CD8-positive, alpha-beta memory T cell (primary cell): ENCODE data around the gene SRPK3. TPM values are rescaled to one million over a fixed set of nuclear protein-coding genes. Genes with fewer than 3 reads are reported as not detected.
"Not testable (repeated sequence)": the region's sequence is repeated elsewhere in the genome, so short reads cannot be mapped to it uniquely, and the experiment has no call there.

Source experiments
- CTCF ChIA-PET: fragments of 350-600 bp; sonication (Branson Sonifier 250); formaldehyde crosslinking; loops from one replicate; lab custom pipeline; 2021; ENCODE audit warnings: antibody characterized with exemption; lab: Charles Lee
- POLR2A ChIA-PET: fragments of 350-600 bp; sonication (Branson Sonifier 250); formaldehyde crosslinking; loops from one replicate; lab custom pipeline; 2021; ENCODE audit warnings: antibody characterized with exemption; lab: Charles Lee
- DNase-seq, 5 donors: peaks; one replicate each; pipeline versions ENCODE4 v3.0.0 to v3.0.0-alpha.2; 2020 to 2022; ENCODE audit warnings: mixed read lengths in 1 of 5
- H3K27ac ChIP-seq: one replicate; pipeline ENCODE4 v1.7.0; 2013; ENCODE audit warnings: low read depth, mild to moderate bottlenecking, low read length, moderate library complexity
- H3K27me3 ChIP-seq: 2 replicates; pipeline ENCODE4 v1.7.0; 2013; ENCODE audit warnings: low read length, mild to moderate bottlenecking; ENCODE audit not compliant: insufficient read depth, poor library complexity, severe bottlenecking
- H3K36me3 ChIP-seq: 2 replicates; pipeline ENCODE4 v1.7.0; 2013; ENCODE audit warnings: mild to moderate bottlenecking, low read length, moderate library complexity; ENCODE audit not compliant: insufficient read depth
- H3K4me1 ChIP-seq: 2 replicates; pipeline ENCODE4 v1.7.0; 2013; ENCODE audit warnings: mild to moderate bottlenecking, low read length, moderate library complexity; ENCODE audit not compliant: insufficient read depth
- H3K4me3 ChIP-seq: 2 replicates; pipeline ENCODE4 v1.7.0; 2013; ENCODE audit warnings: mild to moderate bottlenecking, low read length
- H3K9me3 ChIP-seq: 2 replicates; pipeline ENCODE4 v1.7.0; 2013; ENCODE audit warnings: mild to moderate bottlenecking, low read length
- H3K27ac Mint-ChIP-seq, 8 donors: one replicate each; pipeline ENCODE4 v1.8.0; 2020 to 2021; ENCODE audit warnings: mixed read lengths in 8 of 8, mild to moderate bottlenecking in 6 of 8, inconsistent platforms in 3 of 8, moderate library complexity in 3 of 8
- H3K27me3 Mint-ChIP-seq, 2 donors: one replicate each; pipeline ENCODE4 v1.8.0; 2020 to 2021; ENCODE audit warnings: mixed read lengths in 2 of 2, mild to moderate bottlenecking in 1 of 2, moderate library complexity in 1 of 2
- H3K36me3 Mint-ChIP-seq, 3 donors: one replicate each; pipeline ENCODE4 v1.8.0; 2020 to 2021; ENCODE audit warnings: mixed read lengths in 3 of 3, inconsistent platforms in 1 of 3, mild to moderate bottlenecking in 1 of 3
- H3K4me1 Mint-ChIP-seq, 3 donors: one replicate each; pipeline ENCODE4 v1.8.0; 2020 to 2021; ENCODE audit warnings: mixed read lengths in 3 of 3, inconsistent platforms in 1 of 3, mild to moderate bottlenecking in 1 of 3
- H3K4me3 Mint-ChIP-seq, 7 donors: one replicate each; pipeline ENCODE4 v1.8.0; 2020 to 2021; ENCODE audit warnings: mixed read lengths in 7 of 7, mild to moderate bottlenecking in 6 of 7, moderate library complexity in 4 of 7, inconsistent platforms in 2 of 7
- H3K9me3 Mint-ChIP-seq, 5 donors: one replicate each; pipeline ENCODE4 v1.8.0; 2020 to 2022; ENCODE audit warnings: mixed read lengths in 5 of 5, mild to moderate bottlenecking in 3 of 5, moderate library complexity in 2 of 5, inconsistent platforms in 1 of 5
- polyA plus RNA-seq: library from polyadenylated mRNA; unstranded; fragments of 300-500 nt; fragmentation: Illumina TruSeq; gene quantifications from one replicate; pipeline ENCODE4 v1.2.3, GENCODE V29; 2021
- total RNA-seq, 2 experiments: library from RNA; stranded (reverse); gene quantifications; one replicate each; pipeline ENCODE4 v1.2.3, GENCODE V29; 2021

The SRPK3 gene
- total and polyA plus RNA-seq, 3 experiments from 2014 or later: not detected

DNA sequence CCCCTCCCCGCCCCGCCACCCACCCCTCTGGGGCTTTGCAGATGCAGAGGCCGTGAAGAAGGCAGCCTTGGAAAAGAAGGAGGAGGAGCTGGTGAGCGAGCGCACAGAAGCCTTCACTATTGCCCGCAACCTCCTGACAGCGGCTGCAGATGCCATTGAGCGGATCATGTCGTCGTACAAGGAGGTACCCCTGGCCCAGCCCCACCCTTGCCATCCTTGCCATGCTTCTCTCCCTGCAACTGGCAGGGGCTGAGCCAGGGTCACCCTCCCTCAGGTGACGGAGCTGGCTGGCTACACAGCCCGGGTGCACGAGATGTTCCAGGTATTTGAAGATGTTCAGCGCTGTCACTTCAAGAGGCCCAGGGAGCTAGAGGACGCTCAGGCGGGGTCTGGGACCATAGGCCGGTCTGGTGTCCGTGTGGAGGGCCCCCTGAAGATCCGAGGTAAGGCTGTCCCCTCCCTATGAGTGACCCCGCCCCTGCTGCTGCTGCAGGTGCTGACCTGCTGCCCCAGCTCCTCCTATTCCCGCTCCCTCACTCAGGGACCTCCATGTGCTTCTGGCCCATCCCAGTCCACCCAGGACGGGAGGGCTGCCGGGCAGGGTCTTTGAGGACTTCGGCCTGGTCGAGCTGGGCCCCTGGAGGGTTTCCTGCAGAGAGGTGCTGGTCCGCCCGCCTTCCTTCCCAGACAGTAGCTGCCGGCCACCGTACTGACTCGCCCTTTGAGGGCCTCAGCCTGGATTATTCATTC is 44.6 kb upstream of the SRPK3 start:
- Mint-ChIP-seq H3K27ac (no peak overlapping the region), H3K9me3 (no peaks in the 10 kb centered on the region), H3K36me3 (peaks cover 3 to 12% (median 4%) of the 10 kb centered on the region in 3 donors), H3K27me3 (peaks cover 0 to 9% of the 10 kb centered on the region in 2 donors), H3K4me3 (no peak overlapping the region), H3K4me1 (peaks cover 24 to 30% (median 24%) of the 10 kb centered on the region in 3 donors)
- no peak for DNase-seq
- ChIA-PET CTCF (no interaction called here), POLR2A (no interaction called here)
- Histone ChIP-seq H3K27me3 (no peaks in the 10 kb centered on the region), H3K36me3 (no peaks in the 10 kb centered on the region), H3K9me3 (no peaks in the 10 kb centered on the region), H3K4me1 (peaks cover 15% of the 10 kb centered on the region), H3K27ac (no peak overlapping the region), H3K4me3 (no peak overlapping the region)

DNA sequence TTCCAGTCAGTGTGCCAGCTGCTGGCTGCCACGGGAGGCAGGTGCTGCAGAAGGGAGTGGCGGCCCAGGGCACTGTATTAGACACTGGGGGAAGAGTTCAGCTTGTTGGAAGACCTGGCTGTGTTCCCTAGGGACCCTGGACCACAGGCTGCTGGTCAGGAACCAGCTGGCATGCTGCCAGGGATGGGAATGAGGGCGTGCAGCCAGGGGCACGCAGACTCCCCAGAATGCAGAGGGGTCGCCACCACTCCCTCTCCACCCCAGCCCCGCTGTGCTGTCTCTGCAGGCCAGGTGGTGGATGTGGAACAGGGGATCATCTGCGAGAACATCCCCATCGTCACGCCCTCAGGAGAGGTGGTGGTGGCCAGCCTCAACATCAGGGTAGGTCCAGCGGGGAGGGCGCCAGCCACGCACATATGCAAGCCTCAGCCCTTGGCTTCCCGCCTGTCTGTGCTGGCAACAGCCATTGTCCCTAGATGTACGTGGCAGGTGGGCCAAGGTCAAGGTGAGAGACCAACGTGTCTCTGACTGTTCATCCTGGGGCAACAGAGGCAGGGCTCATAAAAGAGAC is 43.9 kb upstream of the SRPK3 start:
- ChIA-PET POLR2A (no interaction called here), CTCF (no interaction called here)
- no peak overlapping the region for H3K4me3 ChIP-seq

GRCh38 chrX:153738056-153738605 is 42.7 kb upstream of the SRPK3 start:
- no peaks in the 10 kb centered on the region for H3K36me3 ChIP-seq
- Mint-ChIP-seq H3K27ac (no peak overlapping the region), H3K36me3 (peaks cover 2 to 6% (median 4%) of the 10 kb centered on the region in 3 donors), H3K4me3 (no peak overlapping the region), H3K27me3 (peaks cover 0 to 17% of the 10 kb centered on the region in 2 donors), H3K4me1 (peaks cover 20 to 25% (median 22%) of the 10 kb centered on the region in 3 donors), H3K9me3 (no peaks in the 10 kb centered on the region)
- no peak for DNase-seq
- peaks cover 15% of the 10 kb centered on the region for H3K4me1 ChIP-seq
- H3K4me3 ChIP-seq: no peak overlapping the region
- H3K27me3 ChIP-seq: no peaks in the 10 kb centered on the region
- no peak overlapping the region for H3K27ac ChIP-seq
- ChIA-PET CTCF (no interaction called here), POLR2A (no interaction called here)
- no peaks in the 10 kb centered on the region for H3K9me3 ChIP-seq

More for the DNA sequence above, 43.9 kb upstream of the SRPK3 start:
- H3K9me3 Mint-ChIP-seq: no peaks in the 10 kb centered on the region
- H3K4me3 Mint-ChIP-seq: no peak overlapping the region
- H3K9me3 ChIP-seq: no peaks in the 10 kb centered on the region
- H3K27ac ChIP-seq: no peak overlapping the region
- peaks cover 0 to 13% of the 10 kb centered on the region in 2 donors for H3K27me3 Mint-ChIP-seq
- peaks cover 15% of the 10 kb centered on the region for H3K4me1 ChIP-seq
- peaks cover 20 to 25% (median 22%) of the 10 kb centered on the region in 3 donors for H3K4me1 Mint-ChIP-seq
- H3K27me3 ChIP-seq: no peaks in the 10 kb centered on the region
- peaks cover 2 to 6% (median 4%) of the 10 kb centered on the region in 3 donors for H3K36me3 Mint-ChIP-seq
- no peak for DNase-seq
- no peaks in the 10 kb centered on the region for H3K36me3 ChIP-seq
- no peak overlapping the region for H3K27ac Mint-ChIP-seq

DNA sequence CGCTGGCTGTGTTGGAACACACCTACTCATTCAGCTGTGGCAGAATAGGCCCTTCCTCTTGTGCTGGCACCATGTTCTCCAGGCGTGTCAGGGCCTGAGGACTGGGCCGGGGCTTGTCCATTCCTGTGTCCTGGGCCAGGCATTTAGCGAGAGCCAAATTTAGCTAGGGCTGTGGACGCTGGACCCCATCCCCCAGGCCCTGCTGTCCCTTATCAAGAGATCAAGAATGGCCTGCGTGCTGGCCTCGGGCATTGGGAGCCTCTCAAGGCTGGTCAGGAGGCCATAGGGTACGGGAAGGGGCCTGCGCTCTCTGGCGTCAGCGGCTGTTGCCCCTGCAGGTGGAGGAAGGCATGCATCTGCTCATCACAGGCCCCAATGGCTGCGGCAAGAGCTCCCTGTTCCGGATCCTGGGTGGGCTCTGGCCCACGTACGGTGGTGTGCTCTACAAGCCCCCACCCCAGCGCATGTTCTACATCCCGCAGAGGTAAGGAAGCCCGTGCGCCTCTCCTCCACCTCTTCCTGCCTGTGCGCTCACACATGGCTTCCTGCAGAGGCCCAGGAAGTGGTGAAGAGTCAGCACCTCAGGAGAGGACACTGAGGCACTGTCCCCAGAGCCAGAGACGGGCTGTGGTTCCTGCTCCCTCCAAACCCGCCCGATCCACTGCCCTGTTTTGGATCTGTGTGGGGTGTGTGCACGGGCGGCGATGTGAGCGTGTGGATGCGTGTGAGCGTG is 40.9 kb upstream of the SRPK3 start:
- Mint-ChIP-seq H3K27me3 (peaks cover 3 to 20% of the 10 kb centered on the region in 2 donors), H3K27ac (peak overlapping the region in 5 of 8 donors; percentile 23 to 81 (median 66)), H3K9me3 (no peaks in the 10 kb centered on the region), H3K4me1 (peaks cover 20 to 28% (median 20%) of the 10 kb centered on the region in 3 donors), H3K36me3 (peaks cover 2 to 6% (median 4%) of the 10 kb centered on the region in 3 donors), H3K4me3 (peak overlapping the region in 6 of 7 donors; percentile 36 to 85 (median 66))
- H3K4me3 ChIP-seq: no peak overlapping the region
- no peak for DNase-seq
- H3K27ac ChIP-seq: no peak overlapping the region
- H3K4me1 ChIP-seq: peaks cover 15% of the 10 kb centered on the region
- no peaks in the 10 kb centered on the region for H3K36me3 ChIP-seq
- no peaks in the 10 kb centered on the region for H3K27me3 ChIP-seq
- CTCF ChIA-PET: no interaction called here
- POLR2A ChIA-PET: no interaction called here
- no peaks in the 10 kb centered on the region for H3K9me3 ChIP-seq

DNA sequence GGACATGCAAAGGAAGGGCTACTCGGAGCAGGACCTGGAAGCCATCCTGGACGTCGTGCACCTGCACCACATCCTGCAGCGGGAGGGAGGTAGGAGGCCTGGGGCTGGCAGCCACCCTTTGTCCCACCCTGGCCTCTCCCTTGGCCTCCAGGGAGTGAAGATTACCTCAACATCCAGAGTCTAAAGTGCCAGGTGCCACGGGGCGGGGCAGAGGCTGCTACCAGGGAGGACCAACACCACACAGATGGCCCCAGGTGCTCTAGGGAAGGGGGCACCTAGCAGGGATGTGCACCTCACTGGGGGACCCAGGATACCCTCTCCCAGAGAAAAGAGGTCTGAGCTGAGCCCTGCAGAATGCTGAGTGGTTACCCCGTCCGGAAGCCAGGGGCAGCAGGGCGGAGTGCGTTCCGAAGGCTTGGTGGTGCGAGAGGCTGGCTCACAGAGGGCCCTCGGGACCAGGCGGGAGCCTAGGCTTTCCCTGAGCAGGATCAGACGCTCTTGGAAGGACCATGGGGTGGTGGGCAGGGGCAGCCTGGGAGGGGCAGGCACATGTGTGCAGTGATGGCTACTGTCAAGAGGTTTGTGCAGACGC is 40.1 kb upstream of the SRPK3 start:
- Histone ChIP-seq H3K27ac (no peak overlapping the region), H3K27me3 (no peaks in the 10 kb centered on the region), H3K4me1 (peaks cover 15% of the 10 kb centered on the region), H3K36me3 (no peaks in the 10 kb centered on the region), H3K4me3 (no peak overlapping the region), H3K9me3 (no peaks in the 10 kb centered on the region)
- CTCF ChIA-PET: no interaction called here
- peak overlapping the region in 6 of 8 donors; percentile 23 to 84 (median 64) for H3K27ac Mint-ChIP-seq
- no peaks in the 10 kb centered on the region for H3K9me3 Mint-ChIP-seq
- peaks cover 3 to 20% of the 10 kb centered on the region in 2 donors for H3K27me3 Mint-ChIP-seq
- peaks cover under 1 to 3% (median 2%) of the 10 kb centered on the region in 3 donors for H3K36me3 Mint-ChIP-seq
- no peak for DNase-seq
- POLR2A ChIA-PET: no interaction called here
- peaks cover 12 to 20% (median 13%) of the 10 kb centered on the region in 3 donors for H3K4me1 Mint-ChIP-seq
- H3K4me3 Mint-ChIP-seq: peak overlapping the region; percentile 50 to 85 (median 65)

DNA sequence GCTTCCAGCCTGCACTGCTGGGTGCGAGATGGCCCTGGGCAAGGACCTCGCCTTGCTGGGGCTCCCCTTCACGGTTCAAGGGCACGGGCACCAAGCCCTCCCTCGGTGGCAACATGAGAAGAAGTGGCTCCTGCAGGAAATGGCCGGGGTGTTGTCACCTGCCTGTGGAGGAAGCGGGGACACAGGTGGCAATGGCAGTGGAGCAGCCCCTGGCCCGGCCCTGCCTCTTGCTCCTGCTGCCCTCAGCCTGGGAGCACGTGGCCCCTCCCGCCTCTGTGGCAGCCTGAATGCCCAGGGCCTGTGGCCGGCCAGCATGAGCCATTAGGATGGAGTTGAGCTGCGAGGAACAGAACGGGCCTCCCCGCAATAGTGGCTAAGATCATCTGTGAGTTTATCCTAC is 39.4 kb upstream of the SRPK3 start:
- no peaks in the 10 kb centered on the region for H3K9me3 Mint-ChIP-seq
- Histone ChIP-seq H3K4me3 (no peak overlapping the region), H3K27me3 (no peaks in the 10 kb centered on the region), H3K4me1 (peaks cover 15% of the 10 kb centered on the region), H3K27ac (no peak overlapping the region), H3K36me3 (no peaks in the 10 kb centered on the region), H3K9me3 (no peaks in the 10 kb centered on the region)
- peaks cover 12 to 19% (median 13%) of the 10 kb centered on the region in 3 donors for H3K4me1 Mint-ChIP-seq
- DNase-seq: no peak
- H3K36me3 Mint-ChIP-seq: peaks cover 0 to 3% (median 2%) of the 10 kb centered on the region in 3 donors
- peak overlapping the region in 2 of 8 donors; percentile 58 to 69 for H3K27ac Mint-ChIP-seq
- H3K4me3 Mint-ChIP-seq: peak overlapping the region in 4 of 7 donors; percentile 50 to 82 (median 64)
- CTCF ChIA-PET: no interaction called here
- POLR2A ChIA-PET: no interaction called here
- H3K27me3 Mint-ChIP-seq: peaks cover 3 to 22% of the 10 kb centered on the region in 2 donors

GRCh38 chrX:153742111-153742510 is 38.7 kb upstream of the SRPK3 start:
- CTCF ChIA-PET, H3K27ac ChIP-seq, H3K4me3 Mint-ChIP-seq, H3K27me3 ChIP-seq, H3K9me3 ChIP-seq, H3K9me3 Mint-ChIP-seq, H3K27ac Mint-ChIP-seq, H3K36me3 ChIP-seq, H3K4me3 ChIP-seq, H3K36me3 Mint-ChIP-seq, DNase-seq, POLR2A ChIA-PET: not testable (repeated sequence)
- Mint-ChIP-seq H3K4me1 (peaks cover 12 to 19% (median 13%) of the 10 kb centered on the region in 3 donors), H3K27me3 (peaks cover 3 to 22% of the 10 kb centered on the region in 2 donors)
- peaks cover 15% of the 10 kb centered on the region for H3K4me1 ChIP-seq
